TTC549 (cell line): ENCODE results near the gene DENND2A.

Source experiments
- FAIRE-seq: peaks from 2 replicates; lab custom pipeline; 2012; peaks lifted over from hg19 to GRCh38; lab: Jason Lieb, UNC

DENND2A gene

DNA sequence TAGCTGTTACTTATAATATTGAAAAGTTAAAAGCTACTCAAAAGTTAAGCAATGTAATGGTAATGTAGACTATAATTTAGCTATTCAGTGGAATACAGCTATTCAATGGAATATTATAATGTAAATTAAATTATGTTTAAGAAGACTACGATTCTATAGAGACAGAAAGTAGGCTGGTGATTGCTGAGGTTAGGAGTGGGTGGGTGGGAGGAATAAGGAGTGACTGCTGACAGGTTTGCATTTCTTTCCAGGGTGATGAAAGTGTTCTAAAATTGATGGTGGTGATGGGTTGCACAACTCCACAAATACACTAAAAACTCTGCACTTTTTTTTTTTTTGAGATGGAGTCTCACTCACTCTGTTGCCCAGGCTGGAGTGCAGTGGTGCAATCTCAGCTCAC lies 21.4 kb downstream of the DENND2A start:
- FAIRE-seq, result no peak

- no peak for FAIRE-seq
These were observed 22.3 kb downstream of the DENND2A start for GRCh38 chr7:140618306-140618705.

DNA sequence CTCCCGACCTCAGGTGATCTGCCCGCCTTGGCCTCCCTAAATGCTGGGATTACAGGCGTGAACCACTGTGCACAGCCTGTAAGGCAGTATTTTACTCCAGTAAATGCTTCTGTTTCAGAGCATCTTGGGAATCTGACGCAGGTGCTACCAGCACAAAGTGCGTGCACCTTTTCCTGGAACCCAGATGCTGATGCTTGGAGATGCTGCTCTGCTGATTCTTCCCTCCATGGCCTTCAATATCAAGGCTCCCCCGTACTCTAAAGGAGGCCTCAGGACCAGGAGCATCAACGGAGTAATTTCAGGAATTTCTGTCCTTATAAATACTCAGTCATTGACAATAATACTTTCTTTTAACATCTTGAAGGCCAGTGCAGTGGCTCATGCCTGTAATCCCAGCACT lies 23.5 kb downstream of the DENND2A start:
- no peak for FAIRE-seq

DNA sequence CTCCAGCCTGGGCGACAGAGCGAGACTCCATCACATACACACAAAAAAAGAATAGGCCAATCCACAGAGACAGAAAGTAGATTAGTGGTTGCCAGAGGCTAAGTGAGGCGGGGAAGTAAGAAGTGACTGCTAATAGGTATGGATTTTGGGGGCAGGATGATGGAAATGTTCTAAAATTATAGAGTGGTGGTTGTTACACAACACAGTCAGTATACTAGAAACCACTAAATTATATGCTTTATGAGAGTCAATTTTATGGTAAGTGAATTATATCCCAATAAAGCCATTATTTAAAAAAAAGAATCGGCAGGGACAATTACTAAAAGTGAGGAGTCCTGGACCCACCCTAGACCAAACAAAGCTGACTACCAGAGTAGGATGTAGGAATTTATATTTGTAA lies 24.3 kb downstream of the DENND2A start:
- no peak for FAIRE-seq

GRCh38 chr7:140611641-140612040 lies 29.0 kb downstream of the DENND2A start:
- FAIRE-seq, result no peak

DNA sequence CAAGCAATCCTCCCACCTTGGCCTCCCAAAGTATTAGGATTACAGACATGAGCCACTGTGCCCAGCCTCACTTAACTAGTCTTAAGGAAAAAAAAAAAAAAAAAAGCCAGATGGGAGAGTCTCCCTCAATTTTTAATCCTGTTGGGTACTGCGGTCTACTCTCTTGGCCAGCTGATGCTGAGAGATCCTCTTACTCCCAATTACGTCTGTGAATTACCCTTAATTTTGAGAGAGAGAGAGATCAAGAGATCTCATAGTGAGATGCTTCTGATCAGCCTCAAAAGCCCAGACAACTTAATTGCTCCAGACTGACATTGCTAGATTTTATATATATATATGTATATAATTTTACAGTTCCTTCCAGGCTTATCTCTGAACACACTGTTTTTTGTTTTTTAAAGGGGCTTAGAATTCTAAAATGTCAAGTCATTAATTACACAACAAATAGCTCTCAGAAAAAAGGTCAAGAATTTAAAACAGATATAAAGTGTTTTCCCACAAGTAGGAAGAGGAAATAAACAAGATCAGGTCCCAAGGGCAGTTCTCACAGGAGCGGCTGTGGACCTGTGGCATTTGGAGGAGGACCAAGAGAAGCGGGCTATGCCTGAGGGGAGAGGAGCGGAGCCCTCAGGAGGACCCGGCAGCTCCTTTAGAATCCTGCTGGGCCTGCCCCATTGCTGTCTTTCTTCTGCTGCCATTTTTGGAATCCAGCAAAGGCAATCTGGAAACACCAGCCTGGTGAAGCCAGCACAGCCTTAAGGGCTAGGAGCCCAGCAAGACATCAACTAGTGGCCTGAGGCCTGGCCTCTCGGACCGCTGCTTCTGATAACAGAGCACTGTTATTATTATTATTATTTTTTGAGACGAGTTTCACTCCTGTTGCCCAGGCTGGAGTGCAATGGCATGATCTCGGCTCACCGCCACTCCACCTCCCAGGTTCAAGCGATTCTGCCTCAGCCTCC lies 30.1 kb downstream of the DENND2A start:
- FAIRE-seq, result no peak

GRCh38 chr7:140609646-140610045 lies 31.0 kb downstream of the DENND2A start:
- FAIRE-seq, result no peak

DNA sequence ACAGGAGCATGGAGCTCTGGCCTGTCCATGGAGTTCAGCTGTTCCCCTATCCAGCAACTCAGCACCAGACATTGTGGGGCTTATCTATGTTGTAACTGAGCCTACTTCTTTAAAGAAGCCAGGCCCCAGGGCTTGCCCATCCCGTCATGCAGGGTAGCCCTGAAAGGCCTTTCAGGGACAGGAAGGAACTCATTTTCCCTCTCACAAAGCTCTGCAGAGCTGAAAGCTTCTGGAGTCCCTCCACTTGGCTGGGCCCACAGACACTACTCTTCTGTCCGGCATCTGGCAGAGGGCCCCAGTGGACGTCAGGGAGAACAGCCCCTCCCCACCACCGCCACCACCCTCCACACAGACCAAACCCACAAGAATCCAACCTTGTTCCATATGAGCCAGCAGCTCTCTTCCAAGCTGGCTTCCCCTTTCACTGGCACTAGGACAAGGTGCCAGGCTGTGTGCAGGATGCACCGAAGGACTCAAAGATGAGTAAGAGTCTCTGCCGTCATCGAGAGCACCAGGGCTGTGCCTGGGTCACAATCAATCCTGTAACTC lies 33.1 kb downstream of the DENND2A start:
- no peak for FAIRE-seq

DNA sequence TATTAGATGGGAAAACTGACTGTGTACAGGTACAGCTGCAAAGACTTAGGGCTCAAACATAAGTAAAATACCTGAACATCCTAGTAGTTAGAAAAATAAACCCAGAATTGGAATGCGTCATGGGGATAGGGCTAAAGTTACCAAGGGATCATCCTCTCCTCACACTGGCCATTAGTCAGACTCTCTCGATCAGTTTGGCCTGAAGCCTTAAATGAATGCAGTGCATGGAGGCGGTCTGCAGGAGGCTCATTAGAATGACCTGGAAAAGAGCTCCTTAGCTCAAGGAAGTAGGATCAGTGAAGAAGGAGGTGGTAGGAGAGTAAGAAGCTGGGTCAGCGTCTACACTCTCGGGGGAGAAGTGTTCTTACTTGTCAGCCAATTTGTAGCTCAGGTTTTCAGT lies 35.3 kb downstream of the DENND2A start:
- FAIRE-seq, result no peak

DNA sequence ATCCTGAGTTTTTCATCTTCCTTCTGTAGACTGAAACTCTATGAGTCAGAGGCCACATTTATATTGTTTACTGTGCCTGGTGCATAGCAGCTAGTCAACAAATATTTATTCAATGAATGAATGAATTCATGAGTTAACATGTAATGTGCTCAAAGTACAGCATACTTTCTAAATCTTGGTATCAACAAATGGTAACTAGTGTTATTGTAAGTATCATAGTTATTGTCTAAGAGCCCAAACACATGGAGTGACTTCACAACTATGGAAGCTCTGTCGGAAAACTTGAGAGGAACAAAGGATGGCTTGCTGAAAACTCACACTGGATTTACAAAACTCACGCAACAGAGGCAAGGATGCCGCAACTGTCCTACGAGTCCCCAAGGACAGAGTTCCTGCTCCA lies 35.9 kb downstream of the DENND2A start:
- no peak for FAIRE-seq

DNA sequence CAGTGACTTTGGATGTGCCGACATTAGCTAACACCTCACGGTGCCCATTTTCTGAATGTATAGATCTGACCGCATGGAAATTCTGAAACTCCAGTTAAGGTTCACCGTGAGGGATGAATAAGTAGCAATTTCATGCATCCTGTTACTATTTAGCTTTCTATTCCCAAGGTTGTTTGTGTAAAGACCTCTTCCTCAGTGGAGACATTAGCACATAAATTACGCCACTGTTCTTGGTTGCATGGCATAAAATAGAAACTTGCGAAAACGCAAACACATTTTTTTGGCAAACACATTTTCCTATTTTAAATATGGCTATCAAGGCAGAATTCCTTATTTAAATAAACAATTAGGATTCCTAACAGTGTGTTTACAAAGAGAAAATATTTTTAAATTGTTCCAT lies 36.5 kb downstream of the DENND2A start:
- FAIRE-seq, result no peak

- FAIRE-seq, result no peak
These were observed 38.9 kb downstream of the DENND2A start for GRCh38 chr7:140601566-140602174.

GRCh38 chr7:140600341-140600740 lies 40.3 kb downstream of the DENND2A start:
- FAIRE-seq, result no peak

DNA sequence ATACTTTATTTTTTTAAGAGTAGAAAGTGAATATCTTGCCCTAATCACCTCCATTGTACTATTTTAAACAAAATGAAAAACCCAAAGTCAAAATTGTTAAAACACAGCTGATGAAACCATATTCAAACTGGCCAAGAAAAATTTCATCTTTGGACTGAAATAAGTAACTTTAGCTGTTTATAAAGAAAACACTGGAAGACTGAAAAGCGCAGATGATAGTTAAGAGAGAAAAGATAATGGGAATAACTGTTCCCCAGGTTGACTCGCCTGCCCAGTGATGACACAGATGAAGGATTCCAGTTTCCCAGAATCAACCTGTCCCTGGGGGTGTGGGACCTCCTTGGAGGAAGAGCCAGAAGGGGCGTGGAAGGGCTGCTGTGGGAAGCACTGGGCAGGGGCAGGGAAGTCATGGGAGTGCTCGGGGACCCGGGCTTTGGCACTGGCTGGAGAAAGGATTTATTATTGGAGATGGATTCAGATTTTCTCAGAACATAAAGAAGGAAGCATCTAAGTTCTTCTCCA lies 43.1 kb downstream of the DENND2A start:
- FAIRE-seq, result no peak

DNA sequence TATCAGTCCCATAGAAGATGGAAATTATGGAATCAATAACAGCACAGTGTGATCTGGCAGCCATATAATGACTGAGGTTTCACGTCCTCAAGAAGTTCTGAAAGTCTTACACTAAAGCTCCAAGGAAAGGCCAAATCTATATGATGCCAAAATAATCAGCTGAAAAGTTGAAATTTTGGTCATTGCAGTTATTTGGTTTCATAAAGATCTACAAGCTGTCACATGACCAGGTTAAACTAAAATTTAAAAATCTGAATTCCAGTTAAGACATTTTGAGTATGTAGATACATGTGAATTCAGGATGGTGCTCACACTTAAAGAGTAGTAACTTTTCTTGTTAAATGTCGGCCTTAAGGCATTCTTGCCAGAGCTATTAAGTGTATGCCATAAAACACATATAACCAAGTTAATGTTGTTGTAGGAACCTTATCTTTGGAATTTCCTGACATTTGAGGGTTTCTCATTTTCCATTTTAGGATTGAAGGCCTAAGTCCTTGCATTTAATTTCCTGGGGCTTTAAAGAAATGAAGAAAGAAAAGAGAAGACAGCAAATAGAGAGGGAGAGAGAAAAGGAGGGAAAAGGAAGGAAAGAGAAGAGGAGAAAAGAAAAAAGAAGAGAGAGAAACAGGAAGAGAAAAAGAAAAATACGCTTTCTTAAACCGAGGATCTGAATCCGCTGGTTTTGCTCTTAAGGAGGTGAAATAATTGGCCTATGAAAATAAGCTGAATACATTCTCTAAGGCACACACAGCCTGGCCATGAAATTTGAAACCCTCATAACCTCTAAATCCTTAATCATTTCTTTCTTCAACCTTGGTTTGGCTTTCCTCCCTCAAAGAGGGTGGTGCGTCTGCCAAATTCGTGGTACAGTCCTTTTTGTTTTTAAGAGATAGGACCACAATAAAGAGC lies 43.8 kb downstream of the DENND2A start:
- FAIRE-seq, result no peak

- no peak for FAIRE-seq
These were observed 45.0 kb downstream of the DENND2A start for GRCh38 chr7:140595468-140596092.

- FAIRE-seq, result no peak
These were observed 46.4 kb downstream of the DENND2A start for GRCh38 chr7:140594131-140594691.

DNA sequence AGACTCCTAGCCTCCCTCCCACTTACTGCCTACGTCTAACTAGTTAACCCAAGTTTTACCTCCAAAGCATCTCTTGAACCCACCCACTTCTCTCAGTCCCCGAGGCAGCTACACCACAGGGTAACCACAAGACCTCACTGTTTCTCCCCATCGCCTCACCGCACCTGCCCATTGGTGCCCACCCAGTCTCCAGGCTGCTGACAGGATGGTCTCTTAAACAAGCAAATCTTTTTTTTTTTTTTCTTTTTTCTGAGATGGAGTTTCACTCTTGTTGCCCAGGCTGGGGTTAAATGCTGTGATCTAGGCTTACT lies 47.0 kb downstream of the DENND2A start:
- FAIRE-seq, result no peak

- no peak for FAIRE-seq
These were observed 47.5 kb downstream of the DENND2A start for GRCh38 chr7:140592964-140593671.

DNA sequence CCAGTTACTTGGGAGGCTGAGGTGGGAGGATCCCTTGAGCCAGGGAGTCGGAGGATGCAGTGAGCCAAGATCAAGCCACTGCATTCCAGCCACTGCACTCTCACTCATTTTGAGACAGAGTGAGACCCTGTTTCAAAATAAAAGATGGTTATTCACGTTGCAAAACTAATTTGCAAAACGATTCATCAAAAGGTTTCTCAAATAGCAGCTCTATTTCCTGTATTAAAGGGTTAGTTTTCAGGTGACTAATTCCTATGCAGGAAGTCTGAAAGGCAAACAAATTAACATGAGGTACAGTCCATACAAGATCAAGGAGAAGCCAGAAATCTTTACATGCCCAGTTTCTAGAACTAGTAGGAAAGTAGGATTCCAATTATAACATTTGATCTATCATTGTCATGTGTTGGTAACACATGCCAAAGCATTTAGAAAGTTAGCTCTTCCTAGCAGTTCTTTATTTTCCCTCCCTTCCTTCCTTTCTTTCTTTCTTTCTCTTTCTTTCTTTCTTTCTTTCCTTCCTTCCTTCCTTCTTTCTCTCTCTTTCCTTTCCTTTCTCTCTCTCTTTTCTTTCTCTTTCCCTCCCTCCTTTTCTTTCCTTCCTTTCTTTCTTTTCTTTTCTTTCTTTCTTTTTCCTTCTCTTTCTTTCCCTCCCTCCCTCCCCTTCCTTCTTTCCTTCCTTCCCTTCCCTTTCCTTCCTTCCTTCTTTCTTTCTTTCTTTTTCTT lies 49.3 kb downstream of the DENND2A start:
- no peak for FAIRE-seq
